ENCODE measurements around the gene CNTNAP1. TPM values are rescaled to one million over a fixed set of nuclear protein-coding genes. Genes with fewer than 3 reads are reported as not detected.
A peak's percentile ranks its signal among the peaks of the same experiment; 100 is the strongest.
"Not testable (repeated sequence)": the region's sequence is repeated elsewhere in the genome, so short reads cannot be mapped to it uniquely, and the experiment has no call there.

The CNTNAP1 gene
- total RNA-seq, 4 donors from 2014 or later: 0.15 to 0.88 (median 0.43) TPM

GRCh38 chr17:42740699-42741098 is 58.4 kb downstream of the CNTNAP1 start:
- WGBS, 2 donors: 47 to 64% methylated on average over 1 of the region's 1 CpG
- no peak for DNase-seq
- Histone ChIP-seq H3K4me1 (peaks cover 9 to 42% (median 19%) of the 10 kb centered on the region in 3 donors), H3K27me3 (no peaks in the 10 kb centered on the region), H3K27ac (no peak overlapping the region), H3K9me3 (no peaks in the 10 kb centered on the region), H3K36me3 (peaks cover 0 to 13% (median 0%) of the 10 kb centered on the region in 3 donors), H3K4me3 (no peak overlapping the region)
- TF ChIP-seq POLR2A (IDR thresholded peaks at IDR 0.05) (no peak), CTCF (IDR thresholded peaks at IDR 0.05) (no peak)
- intact Hi-C loops (cut with DNase I): no loop called here

DNA sequence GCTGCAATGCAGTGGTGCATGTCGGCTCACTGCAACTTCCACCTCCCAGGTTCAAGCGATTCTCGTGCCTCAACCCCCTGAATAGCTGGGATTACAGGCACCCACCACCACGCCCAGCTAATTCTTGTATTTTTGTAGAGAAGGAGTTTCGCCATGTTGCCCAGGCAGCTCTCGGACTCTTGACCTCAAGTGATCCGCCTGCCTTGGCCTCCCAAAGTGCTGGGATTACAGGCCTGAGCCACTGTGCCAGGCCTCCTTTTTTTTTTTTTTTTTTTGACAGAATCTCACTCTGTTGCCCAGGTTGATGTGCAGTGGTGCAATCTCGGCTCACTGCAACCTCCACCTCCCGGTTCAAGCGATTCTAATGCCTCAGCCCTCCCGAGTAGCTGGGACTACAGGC is 60.6 kb downstream of the CNTNAP1 start:
- H3K27ac ChIP-seq; H3K36me3 ChIP-seq; H3K9me3 ChIP-seq; intact Hi-C loops (cut with DNase I); H3K4me3 ChIP-seq; H3K27me3 ChIP-seq; DNase-seq: not testable (repeated sequence)
- peaks cover 9 to 28% (median 15%) of the 10 kb centered on the region in 3 donors for H3K4me1 ChIP-seq
- 96% methylated on average over 11 of the region's 11 CpGs for WGBS, 2 donors

DNA sequence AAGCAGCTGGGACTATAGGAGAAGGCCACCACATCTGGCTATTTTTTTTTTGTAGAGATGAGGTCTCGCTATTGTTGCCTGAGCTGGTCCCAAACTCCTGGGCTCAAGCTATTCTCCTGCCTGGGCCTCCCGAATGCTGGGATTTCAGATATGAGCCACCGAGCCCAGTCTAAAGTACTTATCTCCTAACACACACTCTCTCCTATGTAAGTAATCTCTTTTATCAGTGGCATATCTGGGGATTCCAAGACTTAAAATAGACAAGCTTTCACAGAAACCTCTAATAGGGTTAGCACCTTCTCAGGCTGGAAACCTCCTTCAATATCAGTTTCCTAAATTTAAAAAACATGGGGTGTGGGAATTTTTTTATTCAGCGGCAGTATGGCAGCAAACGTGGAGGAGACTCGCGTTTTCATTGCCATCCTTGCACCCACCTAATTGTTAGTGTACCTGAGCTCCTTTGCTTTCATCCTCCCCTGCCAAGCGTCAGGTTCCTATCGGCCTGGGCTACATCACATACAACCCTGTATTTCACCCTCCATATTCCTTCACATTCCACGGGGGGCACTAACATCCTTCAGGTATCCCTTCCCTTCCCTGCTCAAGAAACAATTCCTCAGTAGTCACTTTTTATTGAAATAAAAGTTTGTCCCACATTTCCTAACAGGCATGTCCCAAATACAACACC is 61.4 kb downstream of the CNTNAP1 start:
- intact Hi-C loops (cut with DNase I): no loop called here

DNA sequence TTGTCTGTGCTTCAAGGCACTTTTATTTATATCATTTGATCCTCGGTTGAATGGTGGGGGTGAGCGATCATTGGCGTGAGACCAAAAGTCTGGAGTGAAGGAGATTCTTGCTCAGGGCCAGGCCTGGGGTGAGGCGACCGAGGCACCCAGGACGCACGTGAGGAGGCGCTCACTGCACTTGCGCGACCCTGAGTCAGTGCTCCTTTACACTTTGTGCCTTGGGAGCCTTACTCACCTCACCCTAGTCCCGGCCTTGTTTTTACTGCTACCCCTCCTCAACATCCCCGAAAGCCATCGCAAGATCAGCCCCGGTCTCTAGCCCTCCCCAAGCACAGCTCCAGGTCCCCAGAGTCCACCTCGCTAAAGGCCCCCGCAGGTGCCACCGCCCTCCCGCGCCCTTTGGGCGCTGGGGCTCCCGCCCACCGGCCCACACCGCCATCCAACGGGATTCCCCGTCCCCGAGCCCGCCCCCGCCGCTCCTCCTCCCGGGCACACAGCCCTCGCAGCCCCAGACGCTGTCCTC is 62.0 kb downstream of the CNTNAP1 start:
- H3K36me3 ChIP-seq: peaks cover 0 to 4% (median 0%) of the 10 kb centered on the region in 3 donors
- intact Hi-C loops (cut with DNase I): no loop called here
- peak overlapping the region; percentile 86 to 90 (median 87) for H3K4me3 ChIP-seq
- WGBS, 2 donors: 0 to 2% methylated on average over 18 to 20 of the region's 32 CpGs
- DNase-seq: no peak
- H3K4me1 ChIP-seq: peaks cover 9 to 42% (median 20%) of the 10 kb centered on the region in 3 donors
- no peaks in the 10 kb centered on the region for H3K27me3 ChIP-seq
- no peaks in the 10 kb centered on the region for H3K9me3 ChIP-seq
- TF ChIP-seq CTCF (IDR thresholded peaks at IDR 0.05) (no peak), POLR2A (IDR thresholded peaks at IDR 0.05) (no peak)
- peak overlapping the region; percentile 96 to 98 (median 98) for H3K27ac ChIP-seq

More for the DNA sequence above, 61.4 kb downstream of the CNTNAP1 start:
- Histone ChIP-seq H3K4me1 (peaks cover 9 to 36% (median 15%) of the 10 kb centered on the region in 3 donors), H3K9me3 (no peaks in the 10 kb centered on the region), H3K36me3 (peaks cover 0 to 4% (median 0%) of the 10 kb centered on the region in 3 donors), H3K4me3 (peak overlapping the region; percentile 86 to 90 (median 87)), H3K27ac (peak overlapping the region; percentile 96 to 98 (median 98)), H3K27me3 (no peaks in the 10 kb centered on the region)
- DNase-seq: no peak
- TF ChIP-seq POLR2A (IDR thresholded peaks at IDR 0.05): no peak
- TF ChIP-seq CTCF (IDR thresholded peaks at IDR 0.05): no peak
- 55 to 61% methylated on average over 10 of the region's 10 CpGs for WGBS, 2 donors

- H3K27me3 ChIP-seq: no peaks in the 10 kb centered on the region
- no peaks in the 10 kb centered on the region for H3K9me3 ChIP-seq
- H3K27ac ChIP-seq: peak within 1 kb of the TSS; percentile 96 to 98 (median 98)
- TF ChIP-seq CTCF (IDR thresholded peaks at IDR 0.05) (peak in 3 of 6 experiments; percentile 25 to 32 (median 28)), POLR2A (IDR thresholded peaks at IDR 0.05) (peak in 3 of 4 donors; percentile 19 to 84 (median 65))
- WGBS, 2 donors: 26% methylated on average over 8 to 11 of the region's 50 CpGs
- DNase-seq: peak; percentile 23
- peaks cover 9 to 49% (median 26%) of the 10 kb centered on the region in 3 donors for H3K4me1 ChIP-seq
- intact Hi-C loops (cut with DNase I): no loop called here
- H3K36me3 ChIP-seq: peaks cover 0 to 4% (median 0%) of the 10 kb centered on the region in 3 donors
- H3K4me3 ChIP-seq: peak within 1 kb of the TSS; percentile 86 to 90 (median 87)
These were observed 62.7 kb downstream of the CNTNAP1 start, which contains the start of gene EZH1 for GRCh38 chr17:42744806-42745617. TSS of gene EZH1 (minus strand) at chr17:42745040. CDS start at chr17:42728941, 16,099 bp downstream.
